Kidney epithelial cell (primary cell): ENCODE measurements around the gene KANK4. TPM values are rescaled to one million over a fixed set of nuclear protein-coding genes. Genes with fewer than 3 reads are reported as not detected.

Experiments used
- DNase-seq: peaks from one replicate; pipeline ENCODE4 v3.0.0-alpha.2; 2010; ENCODE audit warnings: low read depth
- H3K27me3 ChIP-seq: 2 replicates; pipeline ENCODE4 v1.6.0; 2011; ENCODE audit warnings: low read length; ENCODE audit not compliant: control insufficient read depth, insufficient read depth
- H3K36me3 ChIP-seq: 2 replicates; pipeline ENCODE4 v1.5.1; 2011; ENCODE audit warnings: low read length; ENCODE audit not compliant: control insufficient read depth, insufficient read depth
- H3K4me3 ChIP-seq: 2 replicates; pipeline ENCODE4 v1.5.1; 2011; ENCODE audit warnings: low read depth, mild to moderate bottlenecking, control low read depth, low read length
- total RNA-seq: library from RNA; depleted of rRNA; stranded (reverse); fragments of >200 nt; gene quantifications from 2 replicates; pipeline ENCODE4 v1.2.3, GENCODE V29; 2015
- TF ChIP-seq, protein P1 (sequence below): IDR thresholded peaks from 2 replicates; pipeline ENCODE4 v1.5.1; 2011; ENCODE audit warnings: mild to moderate bottlenecking, moderate library complexity, low read length, control low read depth, inconsistent platforms; ENCODE audit not compliant: insufficient read depth, poor library complexity, severe bottlenecking

KANK4 gene
- total RNA-seq, 1 donor from 2014 or later = 10.1 TPM

DNA sequence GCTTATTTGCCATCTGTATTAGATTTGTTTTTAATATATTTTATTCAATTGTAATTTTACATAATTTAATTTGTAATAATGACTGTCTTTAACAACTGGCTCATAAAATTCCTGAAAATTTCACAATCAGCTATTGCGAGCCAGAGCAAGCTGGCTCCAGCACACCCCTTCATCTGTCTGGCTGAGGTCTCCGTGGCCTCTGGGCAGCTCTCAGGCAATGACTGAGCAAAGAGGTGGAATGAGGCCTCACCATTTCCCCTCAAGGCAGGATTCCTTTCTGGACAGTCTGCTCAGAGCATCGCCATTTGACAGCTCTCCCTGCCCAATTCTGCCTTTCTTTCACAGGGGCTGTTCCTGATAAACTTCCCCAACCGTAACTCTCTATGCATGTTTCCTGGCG is 5.8 kb upstream of the KANK4 start:
- no peak for DNase-seq
- Histone ChIP-seq H3K27me3 (no peaks in the 10 kb centered on the region), H3K36me3 (no peaks in the 10 kb centered on the region), H3K4me3 (no peak overlapping the region)
- TF ChIP-seq, protein P1, sequence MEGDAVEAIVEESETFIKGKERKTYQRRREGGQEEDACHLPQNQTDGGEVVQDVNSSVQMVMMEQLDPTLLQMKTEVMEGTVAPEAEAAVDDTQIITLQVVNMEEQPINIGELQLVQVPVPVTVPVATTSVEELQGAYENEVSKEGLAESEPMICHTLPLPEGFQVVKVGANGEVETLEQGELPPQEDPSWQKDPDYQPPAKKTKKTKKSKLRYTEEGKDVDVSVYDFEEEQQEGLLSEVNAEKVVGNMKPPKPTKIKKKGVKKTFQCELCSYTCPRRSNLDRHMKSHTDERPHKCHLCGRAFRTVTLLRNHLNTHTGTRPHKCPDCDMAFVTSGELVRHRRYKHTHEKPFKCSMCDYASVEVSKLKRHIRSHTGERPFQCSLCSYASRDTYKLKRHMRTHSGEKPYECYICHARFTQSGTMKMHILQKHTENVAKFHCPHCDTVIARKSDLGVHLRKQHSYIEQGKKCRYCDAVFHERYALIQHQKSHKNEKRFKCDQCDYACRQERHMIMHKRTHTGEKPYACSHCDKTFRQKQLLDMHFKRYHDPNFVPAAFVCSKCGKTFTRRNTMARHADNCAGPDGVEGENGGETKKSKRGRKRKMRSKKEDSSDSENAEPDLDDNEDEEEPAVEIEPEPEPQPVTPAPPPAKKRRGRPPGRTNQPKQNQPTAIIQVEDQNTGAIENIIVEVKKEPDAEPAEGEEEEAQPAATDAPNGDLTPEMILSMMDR = no peak

DNA sequence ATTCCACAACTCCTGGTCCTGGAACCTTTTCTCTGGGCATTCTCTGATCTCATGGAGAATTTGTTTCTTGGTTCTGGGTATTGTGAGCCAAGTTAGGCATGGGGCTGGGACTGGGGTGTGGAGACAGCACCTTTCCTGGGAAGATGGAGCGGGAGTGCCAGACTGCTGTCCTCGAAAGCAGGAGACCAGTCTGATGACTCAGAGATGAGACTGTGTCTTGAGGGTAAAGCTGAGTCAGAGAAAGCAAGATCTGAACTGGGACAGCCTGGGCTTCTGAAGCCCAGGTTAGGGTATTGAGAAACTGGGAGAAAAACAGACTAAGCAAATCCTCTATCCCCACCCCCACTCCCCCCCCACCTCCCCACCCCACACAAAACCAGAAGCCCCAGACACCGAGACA is 2.2 kb upstream of the KANK4 start:
- TF ChIP-seq, protein P1 = no peak
- DNase-seq = peak; percentile 87
- Histone ChIP-seq H3K4me3 (no peak overlapping the region), H3K36me3 (no peaks in the 10 kb centered on the region), H3K27me3 (peaks cover 29% of the 10 kb centered on the region)

DNA sequence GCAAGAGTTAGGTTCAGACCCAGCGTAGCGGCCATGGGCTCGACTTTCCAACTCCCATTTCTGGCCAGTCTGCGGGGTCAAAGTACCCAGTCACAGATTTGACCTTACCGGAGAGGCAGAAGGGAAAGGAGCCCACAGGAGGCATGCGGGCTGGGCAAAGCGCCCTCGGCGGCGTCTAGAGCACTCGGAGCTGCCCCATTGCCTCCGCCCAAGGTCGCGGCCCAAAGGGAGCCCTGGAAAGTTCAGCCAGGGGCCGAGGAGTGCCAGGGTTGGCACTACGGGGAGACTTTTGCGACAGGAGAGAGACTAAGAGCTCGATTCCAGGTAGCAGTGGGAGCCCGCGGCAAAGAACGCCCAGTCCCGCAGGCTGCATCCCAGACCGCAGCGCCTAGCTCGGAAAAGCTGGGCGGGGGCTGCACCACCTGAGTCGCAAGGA is 896 bp downstream of the KANK4 start:
- Histone ChIP-seq H3K4me3 (peak overlapping the region; percentile 40), H3K36me3 (no peaks in the 10 kb centered on the region), H3K27me3 (peaks cover 37% of the 10 kb centered on the region)
- DNase-seq = no peak
- TF ChIP-seq, protein P1 = no peak

- no peak overlapping the region for H3K4me3 ChIP-seq
- TF ChIP-seq, protein P1 = no peak
- DNase-seq = no peak
- H3K36me3 ChIP-seq = no peaks in the 10 kb centered on the region
- peaks cover 39% of the 10 kb centered on the region for H3K27me3 ChIP-seq
These were observed 2.0 kb downstream of the KANK4 start for GRCh38 chr1:62317021-62317768.

- TF ChIP-seq, protein P1 = no peak
- H3K27me3 ChIP-seq = peaks cover 39% of the 10 kb centered on the region
These were observed 3.1 kb downstream of the KANK4 start for GRCh38 chr1:62316135-62316534.

DNA sequence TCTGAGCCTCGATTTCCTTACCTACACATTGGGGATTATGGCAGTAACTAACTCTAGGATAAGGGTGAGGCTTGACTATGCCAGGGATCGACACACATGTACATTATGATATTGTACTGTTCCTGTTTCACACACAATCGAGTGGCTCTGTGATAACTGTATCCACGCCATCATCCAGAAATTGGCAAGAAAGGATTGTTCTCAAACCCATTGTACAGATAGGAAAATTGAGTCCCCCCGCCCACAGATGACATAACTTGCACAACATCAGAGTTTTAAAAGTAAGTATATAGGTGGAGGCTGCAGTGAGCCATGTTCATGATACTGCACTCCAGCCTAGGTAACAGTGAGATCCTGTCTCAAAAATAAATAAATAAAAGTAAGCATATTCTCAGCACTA is 3.8 kb downstream of the KANK4 start:
- Histone ChIP-seq H3K36me3 (no peaks in the 10 kb centered on the region), H3K4me3 (no peak overlapping the region), H3K27me3 (peaks cover 39% of the 10 kb centered on the region)
- TF ChIP-seq, protein P1 = no peak
- DNase-seq = no peak

More at GRCh38 chr1:62316135-62316534, 3.1 kb downstream of the KANK4 start:
- Histone ChIP-seq H3K36me3 (no peaks in the 10 kb centered on the region), H3K4me3 (no peak overlapping the region)
- DNase-seq = no peak
